NOMO-1 treated with dmso at 0.1 percent for 144 hours (cell line): ENCODE data around the gene NDUFA12.

ENCODE experiments used
- DNase-seq: peaks from one replicate; lab custom pipeline; 2025; ENCODE audit not compliant: unreplicated experiment; lab: John Stamatoyannopoulos, UW

NDUFA12 gene

DNA sequence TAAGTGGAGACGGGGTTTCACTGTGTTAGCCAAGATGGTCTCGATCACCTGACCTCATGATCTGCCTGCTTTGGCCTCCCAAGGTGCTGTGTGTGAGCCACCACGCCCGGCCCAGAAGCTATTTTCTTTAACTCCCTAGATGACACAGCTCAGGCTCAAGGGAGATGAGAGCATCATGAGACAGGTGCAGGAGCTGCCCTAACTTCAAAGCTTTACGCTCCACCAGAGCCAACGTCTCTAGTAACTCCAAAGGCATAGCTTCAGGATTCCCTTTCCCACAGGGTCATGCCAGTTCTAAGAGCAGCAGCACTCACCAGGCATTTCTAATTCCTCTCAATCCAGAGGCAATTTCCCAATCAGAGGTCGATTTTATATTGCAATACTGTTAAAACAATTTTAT, 21.0 kb downstream of the NDUFA12 start:
- DNase-seq = no peak

DNA sequence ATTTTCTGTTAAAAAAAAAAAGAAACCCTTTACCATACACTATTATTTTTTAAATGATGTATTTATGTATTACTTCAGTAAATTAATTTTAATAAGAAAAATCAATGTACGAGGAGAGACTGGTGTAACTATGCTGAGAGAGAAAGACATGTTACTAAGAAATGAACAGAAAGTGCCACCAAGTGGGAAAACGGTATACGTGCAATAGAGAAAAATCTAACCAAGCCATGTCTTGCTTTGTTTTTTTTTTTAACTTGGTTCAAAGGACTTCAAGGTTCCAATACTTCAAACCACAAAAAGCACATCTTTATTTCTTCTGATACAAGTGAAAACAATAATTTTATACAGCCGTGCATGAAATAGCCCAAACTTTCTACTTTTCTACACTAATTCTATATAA, 22.9 kb downstream of the NDUFA12 start:
- DNase-seq = no peak

DNA sequence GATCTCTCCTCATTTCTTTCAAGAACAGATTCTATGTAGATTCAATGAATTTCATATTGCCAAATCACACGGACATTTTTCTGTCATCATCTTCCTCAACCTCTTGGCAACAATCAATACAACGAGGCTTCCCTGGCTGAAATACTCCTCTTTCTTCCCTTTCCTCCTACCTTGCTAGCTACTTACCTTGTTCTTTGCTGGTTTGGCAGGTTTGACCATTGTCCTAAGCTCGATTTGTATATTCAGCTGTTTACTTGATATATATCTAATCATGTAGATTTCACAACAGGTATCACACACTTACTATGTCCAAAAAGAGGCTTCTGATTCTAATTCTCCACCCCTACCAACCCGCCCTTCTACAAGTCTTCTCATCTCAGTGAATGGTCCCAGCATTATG, 23.6 kb downstream of the NDUFA12 start:
- no peak for DNase-seq

GRCh38 chr12:94977766-94978468, 25.6 kb downstream of the NDUFA12 start:
- DNase-seq = no peak

GRCh38 chr12:94973221-94973620, 30.3 kb downstream of the NDUFA12 start:
- no peak for DNase-seq

DNA sequence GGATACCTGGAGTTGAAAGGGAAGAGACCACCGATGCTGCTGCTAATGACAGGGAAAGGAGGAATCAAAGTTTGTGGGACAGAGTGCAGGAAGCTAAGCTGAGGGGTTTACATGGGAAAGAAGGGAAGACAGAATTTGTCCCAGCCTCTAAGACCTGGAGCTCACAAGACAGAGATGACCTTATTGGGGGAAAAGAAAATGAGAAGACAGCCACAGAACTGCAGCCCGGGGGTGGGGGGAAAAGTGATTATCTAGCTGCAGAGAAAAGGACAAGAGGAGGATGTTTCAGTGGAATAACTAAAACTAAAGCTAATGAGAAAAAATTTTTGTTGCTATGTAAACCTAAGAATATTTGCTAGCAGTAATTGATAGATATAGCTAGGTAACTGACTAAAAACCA, 30.7 kb downstream of the NDUFA12 start:
- no peak for DNase-seq

DNA sequence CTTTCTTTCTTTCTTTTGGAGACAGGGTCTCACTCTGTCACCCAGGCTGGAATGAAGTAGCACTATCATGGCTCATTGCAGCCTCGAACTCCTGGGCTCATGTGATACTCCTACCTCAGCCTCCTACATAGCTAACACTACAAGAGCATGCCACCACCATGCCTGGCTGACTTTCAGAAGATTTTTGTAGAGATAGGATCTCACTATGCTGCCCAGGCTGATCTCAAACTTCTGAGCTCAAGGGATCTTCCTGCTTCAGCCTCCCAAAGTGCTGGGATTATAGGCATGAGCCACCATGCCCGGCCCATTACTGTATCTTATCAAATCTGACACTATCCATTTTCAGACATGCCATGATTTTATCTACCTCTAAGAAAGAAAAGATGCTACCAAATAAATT, 31.6 kb downstream of the NDUFA12 start:
- DNase-seq = no peak

GRCh38 chr12:94970560-94970959, 32.9 kb downstream of the NDUFA12 start:
- no peak for DNase-seq

DNA sequence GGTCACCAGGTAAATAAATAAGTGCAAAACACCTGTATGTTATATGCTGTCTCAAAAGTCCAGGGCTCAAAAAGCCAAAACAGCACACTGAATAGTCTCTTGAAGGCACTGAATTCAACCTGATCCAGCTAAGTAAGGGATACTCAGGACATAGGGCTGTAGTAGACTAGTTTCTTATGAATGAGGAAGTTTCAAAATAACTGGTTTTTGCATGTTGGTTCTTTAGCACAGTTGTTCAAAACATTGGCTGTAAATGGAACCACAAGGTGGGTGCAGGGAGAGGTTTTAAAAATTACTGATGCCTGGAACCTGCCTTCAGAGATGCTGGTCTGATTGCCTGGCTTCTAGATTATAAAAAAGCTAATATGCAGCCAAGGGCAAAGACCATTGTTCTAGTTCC, 34.1 kb downstream of the NDUFA12 start:
- no peak for DNase-seq

GRCh38 chr12:94965982-94966630, 37.4 kb downstream of the NDUFA12 start:
- no peak for DNase-seq

- DNase-seq = no peak
These were observed 39.8 kb downstream of the NDUFA12 start for GRCh38 chr12:94963649-94964048.

DNA sequence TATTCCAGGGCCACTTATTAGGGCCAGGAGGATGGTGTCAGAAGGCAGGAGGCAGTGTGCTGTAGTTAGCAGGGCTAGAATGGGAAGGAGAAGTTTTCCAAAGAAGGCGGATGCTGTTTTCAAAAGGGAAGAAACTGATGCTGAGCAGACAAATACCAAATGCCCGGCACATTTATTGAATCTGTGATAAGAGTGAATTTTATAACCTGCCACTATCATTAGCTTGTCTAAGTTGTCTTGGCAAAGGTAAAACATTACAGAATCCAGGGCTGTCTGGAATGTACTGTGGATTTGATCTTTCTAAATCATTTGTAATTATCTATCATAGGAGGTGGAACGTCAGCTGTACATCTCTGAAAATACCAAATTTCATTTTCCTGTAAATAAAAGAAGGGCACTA, 40.8 kb downstream of the NDUFA12 start:
- no peak for DNase-seq

GRCh38 chr12:94961911-94962310, 41.6 kb downstream of the NDUFA12 start:
- no peak for DNase-seq

DNA sequence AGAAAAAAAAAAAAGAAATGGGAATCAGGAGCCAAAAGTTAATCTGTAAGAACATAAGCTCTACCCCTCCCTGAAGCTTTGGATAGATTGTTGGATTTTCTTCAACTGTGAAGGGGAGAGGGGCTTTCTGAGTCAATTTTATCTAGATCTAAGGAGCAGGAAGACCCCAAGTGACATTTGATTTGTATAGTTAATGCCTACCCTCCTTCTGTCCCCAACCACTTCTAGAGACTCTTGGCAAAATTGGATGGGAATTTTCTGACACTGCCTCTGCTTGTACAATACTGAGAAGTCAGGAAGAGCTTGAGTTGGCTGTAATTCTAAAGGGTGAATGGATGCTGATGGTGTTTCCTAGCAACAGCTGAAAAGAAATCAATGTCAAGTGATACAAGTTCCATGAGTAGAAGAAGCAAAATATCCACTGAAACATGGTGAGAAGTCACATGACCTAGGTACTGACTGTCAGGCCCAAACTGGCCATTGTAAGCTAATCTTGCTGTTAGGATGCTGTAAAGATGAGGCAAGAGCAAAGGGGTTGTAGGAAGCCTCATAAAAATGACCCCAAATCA, 42.2 kb downstream of the NDUFA12 start:
- DNase-seq = no peak

GRCh38 chr12:94957006-94957405, 46.5 kb downstream of the NDUFA12 start:
- no peak for DNase-seq

DNA sequence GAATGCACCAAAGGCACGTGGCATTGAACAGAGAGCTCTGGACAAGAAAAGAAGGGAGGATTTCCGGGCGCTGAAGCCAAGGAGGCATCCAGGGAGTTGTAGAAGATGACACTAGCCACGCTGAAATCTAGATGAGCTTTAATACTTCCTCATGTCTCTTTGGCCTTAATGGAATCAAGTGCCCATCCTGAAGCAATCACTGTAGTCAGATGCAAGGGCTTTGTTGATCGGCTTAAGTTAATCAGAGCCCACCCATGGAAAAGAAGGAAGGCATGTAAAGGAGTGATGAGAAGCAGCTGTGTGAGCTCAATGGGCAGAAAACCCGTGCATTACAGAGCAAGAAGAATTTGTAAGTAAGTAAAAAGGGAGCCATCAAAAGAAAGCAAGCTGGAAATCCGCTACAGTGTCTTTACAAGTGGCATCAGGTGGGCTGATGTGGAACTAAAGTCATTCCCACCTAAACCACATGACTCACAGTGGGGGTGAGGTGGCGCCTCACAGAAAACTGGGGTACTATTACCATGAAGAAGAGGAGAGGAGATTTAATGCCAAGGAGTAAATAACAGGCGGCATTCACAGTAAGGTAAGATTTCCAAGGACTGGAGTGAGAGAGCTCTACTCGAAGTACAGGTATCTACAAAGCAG, 48.4 kb downstream of the NDUFA12 start:
- DNase-seq = no peak

DNA sequence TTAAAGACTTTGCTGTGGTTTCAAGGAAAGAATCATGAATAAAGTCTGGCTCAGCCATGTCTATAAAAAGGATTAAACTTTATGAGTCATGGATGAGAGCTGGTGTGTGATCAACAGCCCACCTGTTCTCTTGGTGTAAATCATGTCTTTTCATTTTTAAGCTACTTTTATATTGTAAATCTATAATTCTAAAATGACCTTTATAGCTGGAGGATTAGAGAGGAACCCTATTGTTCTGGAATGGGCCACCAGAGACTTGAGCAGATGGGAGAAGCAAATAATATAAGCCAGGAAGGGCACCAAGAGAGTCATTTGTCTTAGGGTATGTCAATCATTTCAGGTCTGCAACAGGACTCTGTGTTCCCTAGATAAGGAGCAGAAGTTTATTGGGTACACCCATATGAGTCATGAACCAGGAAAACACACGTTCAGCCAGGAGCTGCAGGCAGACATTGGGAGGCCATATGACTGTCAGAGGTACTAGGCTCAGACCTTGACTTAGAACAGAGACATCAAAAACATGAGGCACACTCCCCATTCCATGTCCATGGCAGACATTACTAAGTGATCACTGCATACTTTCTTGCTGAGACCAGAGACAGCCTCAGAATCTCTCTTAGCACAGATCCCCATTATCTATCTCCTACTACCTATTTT, 49.3 kb downstream of the NDUFA12 start:
- DNase-seq = no peak

DNA sequence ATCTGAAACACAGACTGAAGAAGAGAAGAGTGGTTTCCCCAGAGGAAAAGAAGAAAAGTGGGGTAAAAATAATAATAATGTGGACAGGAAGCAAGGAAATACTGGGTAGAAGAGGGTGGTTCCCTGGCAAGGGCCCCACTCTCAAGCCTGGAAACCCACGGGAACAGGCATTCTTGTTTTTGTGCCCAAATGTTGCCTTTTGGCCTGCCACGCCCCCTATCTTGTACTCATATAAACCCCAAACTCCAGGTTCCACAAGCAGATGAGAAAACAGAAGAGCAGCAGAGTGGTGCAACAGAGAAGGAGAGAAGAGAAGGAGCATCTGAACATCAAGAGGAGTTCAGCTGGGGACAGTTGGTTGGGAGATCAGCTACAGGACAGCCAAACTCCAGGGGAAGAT, 51.2 kb downstream of the NDUFA12 start:
- no peak for DNase-seq

DNA sequence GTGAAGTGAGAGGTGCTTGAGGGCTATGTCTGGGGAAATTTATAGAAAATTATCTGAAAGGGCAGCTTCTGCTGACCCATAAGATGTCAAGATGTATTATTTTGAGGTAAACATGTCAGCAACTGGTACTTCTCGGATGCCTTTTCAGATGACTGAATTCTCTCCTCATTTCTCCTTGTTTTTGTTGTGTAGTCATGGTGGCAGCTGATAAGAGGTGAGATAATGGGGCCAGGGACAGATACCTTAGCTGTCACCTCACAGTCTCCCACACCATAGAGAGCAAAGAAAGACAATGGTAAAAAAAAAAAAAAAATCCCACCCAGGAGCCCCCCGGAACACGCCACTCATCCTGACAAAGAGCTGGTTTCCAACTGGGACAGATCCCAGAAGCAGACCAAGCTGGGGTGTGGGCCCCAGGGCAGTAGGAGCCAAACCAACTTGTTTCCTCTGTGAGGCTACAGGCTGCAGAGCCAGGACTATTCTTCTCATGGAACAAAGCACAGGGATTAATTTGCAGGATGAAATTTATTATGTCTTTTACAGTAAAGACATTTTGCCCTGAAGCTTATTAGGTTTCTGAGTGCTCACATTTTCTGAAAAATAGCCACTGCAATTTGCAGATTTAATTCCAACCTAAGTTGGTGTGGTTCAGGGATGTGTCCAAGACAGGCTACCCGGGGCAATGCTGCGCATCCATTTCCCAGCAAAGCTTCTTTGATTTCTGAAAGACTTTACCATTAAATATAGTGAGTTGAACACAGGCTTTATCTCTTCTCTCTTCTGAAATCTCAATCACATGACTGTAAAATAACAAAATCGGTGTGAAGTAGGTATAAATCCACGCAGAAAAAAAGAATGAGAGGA, 52.2 kb downstream of the NDUFA12 start:
- no peak for DNase-seq

GRCh38 chr12:94948232-94948810, 55.2 kb downstream of the NDUFA12 start:
- DNase-seq = no peak
